Stimulated activated CD8-positive, alpha-beta memory T cell treated with anti-CD3 and anti-CD28 coated beads, Interleukin-15, amount 100 ng/mL, for 4 hours (primary cell): ENCODE results near the gene WBP11.

ENCODE experiments used
- DNase-seq, 2 donors: peaks; one replicate each; pipeline ENCODE4 v3.0.0-alpha.2; 2020; ENCODE audit warnings: low read depth in 2 of 2

Gene WBP11

DNA sequence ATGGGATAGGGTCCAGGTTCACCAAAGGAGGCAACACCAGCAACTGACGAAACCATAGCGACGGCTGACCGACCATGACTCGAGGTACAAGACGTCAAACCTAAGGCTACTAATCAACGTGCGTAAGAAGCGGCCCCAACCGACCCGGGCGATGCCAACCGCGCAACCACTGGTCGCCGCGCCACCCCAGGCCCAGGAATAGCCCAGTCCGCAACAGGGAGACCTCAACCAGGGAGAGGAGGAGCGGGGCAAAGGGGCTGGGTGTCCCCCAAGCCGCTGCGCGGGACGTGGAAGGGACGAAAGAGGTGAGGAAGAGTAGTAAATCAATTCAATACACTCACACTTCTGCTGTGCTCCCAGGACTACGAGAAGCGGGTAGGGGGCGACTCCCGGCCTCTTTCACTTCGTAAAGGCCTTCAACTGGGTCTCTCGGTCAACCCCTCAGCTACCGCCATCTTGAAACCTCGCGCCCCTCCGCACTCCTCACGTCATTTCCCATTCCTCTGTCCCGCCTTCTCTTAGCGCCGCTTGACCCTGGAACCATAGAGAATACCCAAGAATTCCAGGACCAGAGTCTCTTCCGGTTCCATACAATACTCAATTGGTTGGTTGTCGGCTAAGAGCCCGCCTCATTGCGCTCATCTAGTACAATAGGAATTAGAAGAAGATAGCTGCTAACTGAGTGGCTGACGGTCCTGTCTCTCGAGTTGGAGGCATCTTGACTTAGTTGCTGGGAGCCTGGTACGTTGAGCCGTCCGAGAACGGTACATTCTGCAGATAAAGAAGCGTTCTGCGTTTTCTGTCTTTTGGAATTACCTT lies at the start of gene WBP11, which contains the start of gene C12orf60:
WBP11 (minus strand) TSS at position 468 of the 819 bp plus-strand sequence. CDS start 2,095 bp downstream, outside the sequence.
C12orf60 (plus strand) TSS at position 660 of the 819 bp plus-strand sequence. CDS start 19,266 bp downstream, outside the sequence.
- DNase-seq: peak; percentile 67 to 86

- DNase-seq: no peak
These were observed 49.6 kb upstream of the WBP11 start for GRCh38 chr12:14852880-14853279.

- DNase-seq: no peak
These were observed 47.8 kb upstream of the WBP11 start for GRCh38 chr12:14850929-14851663.

GRCh38 chr12:14849661-14850060 lies 46.4 kb upstream of the WBP11 start:
- no peak for DNase-seq

- DNase-seq: no peak
These were observed 43.8 kb upstream of the WBP11 start for GRCh38 chr12:14846876-14847580.

- DNase-seq: no peak
These were observed 42.8 kb upstream of the WBP11 start for GRCh38 chr12:14846042-14846587.

DNA sequence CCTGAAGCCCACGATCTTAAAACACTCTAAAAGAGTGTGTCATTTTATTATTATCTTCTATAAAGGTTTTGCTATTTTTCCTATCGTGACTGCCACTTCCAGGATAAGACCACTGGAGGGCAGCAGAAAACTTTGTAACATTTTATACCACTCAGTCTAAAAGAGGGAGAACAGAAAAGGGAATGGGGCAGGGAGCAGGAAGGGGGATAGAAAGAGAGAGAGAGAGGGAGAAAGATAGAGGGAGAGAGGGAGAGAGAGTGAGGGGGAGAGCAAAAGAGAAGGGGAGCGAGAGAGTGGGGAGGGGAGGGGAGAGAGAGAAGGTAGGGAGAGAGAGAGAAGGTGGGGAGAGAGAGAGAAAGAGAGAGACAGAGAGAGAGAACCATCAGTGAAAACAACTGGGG lies 42.1 kb upstream of the WBP11 start:
- no peak for DNase-seq

GRCh38 chr12:14844401-14844800 lies 41.1 kb upstream of the WBP11 start:
- no peak for DNase-seq

GRCh38 chr12:14843425-14843887 lies 40.2 kb upstream of the WBP11 start, which contains the start of gene ART4:
Gene ART4, minus strand, starts transcription at chr12:14843526. Its CDS starts 413 bp downstream, at chr12:14843113.
- DNase-seq: no peak

DNA sequence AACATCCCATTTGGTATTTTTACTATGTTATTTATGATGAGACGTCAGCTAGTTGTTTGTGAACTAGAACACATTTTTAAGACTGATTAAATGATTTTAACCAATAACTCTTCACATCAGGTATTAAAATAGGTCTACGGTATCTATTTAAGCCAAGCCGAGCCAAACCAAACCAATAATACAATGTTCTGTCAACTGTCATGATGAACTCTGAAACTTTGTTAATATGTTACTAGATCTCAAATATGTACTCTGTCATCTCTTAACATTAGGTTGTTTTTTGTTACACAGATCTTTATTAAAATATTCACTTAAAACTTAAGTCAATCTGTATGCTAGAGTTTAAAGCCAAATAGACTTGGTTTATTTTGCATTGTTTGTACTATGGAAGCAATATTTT lies 39.0 kb upstream of the WBP11 start:
- no peak for DNase-seq

- DNase-seq: no peak
These were observed 38.5 kb upstream of the WBP11 start for GRCh38 chr12:14841761-14842160.

- DNase-seq: no peak
These were observed 37.3 kb upstream of the WBP11 start for GRCh38 chr12:14840616-14841015.

DNA sequence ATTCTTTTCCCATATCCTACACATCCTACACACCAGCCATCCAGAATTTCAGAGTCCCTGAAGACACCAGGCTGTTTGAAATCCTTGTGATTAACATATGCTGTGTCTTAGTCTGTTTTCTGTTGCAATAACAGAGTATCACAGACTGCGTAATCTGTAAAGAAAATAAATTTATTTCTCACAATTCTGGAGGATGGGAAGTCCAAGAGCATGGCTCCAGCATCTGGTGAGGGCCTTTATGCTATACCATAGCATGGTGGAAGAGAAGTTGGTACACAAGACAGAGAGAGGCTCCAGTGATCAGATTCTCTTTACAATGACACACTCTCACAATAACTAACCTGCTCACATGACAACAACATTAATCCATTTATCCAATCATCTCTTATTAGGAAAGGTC lies 36.0 kb upstream of the WBP11 start:
- DNase-seq: no peak

GRCh38 chr12:14836336-14837210 lies 33.3 kb upstream of the WBP11 start:
- no peak for DNase-seq

DNA sequence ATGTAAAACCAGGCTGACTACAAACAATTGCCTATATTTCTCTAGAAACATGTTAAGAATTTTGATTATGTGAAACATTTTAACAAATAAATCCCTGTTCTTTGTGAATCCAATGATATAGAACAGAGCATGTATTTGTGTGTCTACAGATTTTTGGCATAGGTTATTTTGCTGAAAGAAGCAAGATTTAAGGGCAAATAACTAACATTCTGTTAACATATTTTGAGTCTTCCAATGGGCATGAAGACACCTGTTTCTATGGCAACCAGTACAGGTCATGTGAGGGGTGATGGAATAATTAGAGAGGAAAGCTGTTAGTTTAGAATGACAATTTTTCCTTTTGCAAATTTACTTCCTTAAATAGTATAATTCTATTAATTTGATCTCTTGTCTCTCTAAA lies 31.2 kb upstream of the WBP11 start:
- no peak for DNase-seq

GRCh38 chr12:14833952-14834351 lies 30.7 kb upstream of the WBP11 start:
- DNase-seq: no peak

DNA sequence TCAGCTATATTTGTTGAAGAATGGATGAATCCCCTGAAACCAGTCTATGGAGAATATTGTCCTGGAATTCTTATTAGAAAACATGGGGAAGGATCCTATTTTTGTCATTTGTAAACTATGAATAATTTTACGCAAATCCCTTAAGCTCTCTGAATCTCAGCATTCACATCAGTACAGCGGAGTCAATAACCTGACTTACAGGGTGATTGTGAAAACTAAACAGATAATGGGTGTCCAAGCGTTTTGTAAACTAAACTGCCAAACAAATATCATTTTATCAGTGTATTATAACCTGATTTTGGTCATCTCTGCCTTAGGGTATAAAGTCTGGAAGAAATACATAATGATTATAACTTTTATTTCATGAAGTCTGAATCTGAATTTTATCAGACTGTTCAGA lies 30.1 kb upstream of the WBP11 start:
- DNase-seq: no peak

- no peak for DNase-seq
These were observed 25.6 kb upstream of the WBP11 start for GRCh38 chr12:14828892-14829291.

- DNase-seq: no peak
These were observed 23.8 kb upstream of the WBP11 start for GRCh38 chr12:14827043-14827442.

DNA sequence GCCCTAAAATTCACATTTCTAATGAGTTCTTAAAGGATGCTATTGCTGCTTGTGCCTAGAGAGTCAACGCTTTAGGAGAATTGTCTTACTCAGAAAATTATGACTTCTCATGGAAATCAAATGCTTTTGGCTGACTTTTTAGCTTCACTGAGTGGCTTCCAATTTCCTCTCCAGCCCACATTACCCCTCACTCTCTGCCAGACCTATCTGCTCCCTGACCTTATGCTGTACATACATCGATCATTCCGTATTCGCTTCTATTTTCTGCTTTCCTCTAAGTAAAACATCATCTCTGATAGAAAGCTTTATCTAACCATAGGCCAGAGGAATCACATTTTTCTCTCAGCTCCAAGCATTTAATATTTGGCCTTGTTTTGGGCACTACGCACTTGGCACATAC lies 23.2 kb upstream of the WBP11 start:
- no peak for DNase-seq

DNA sequence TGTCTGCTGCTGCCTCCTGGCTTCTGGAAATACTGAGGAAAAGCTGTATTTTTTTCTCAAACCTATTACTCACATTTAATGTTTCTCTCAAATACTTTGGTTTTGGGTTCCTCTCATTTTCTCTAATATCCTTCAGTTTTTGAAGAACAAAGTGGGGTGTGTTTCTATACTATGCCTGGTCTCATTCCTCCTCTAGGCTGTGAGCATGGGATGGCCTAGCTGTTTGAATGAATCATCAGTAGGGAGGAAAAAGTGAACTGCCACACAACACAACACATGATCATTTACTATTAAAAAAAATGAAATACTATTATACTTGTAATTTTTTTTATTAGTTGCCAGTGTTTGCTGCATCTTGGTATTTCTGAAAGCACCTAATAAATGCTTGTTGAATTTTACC lies 22.0 kb upstream of the WBP11 start:
- DNase-seq: no peak
